ENCODE data around the gene KCNN1. TPM values are rescaled to one million over a fixed set of nuclear protein-coding genes. Genes with fewer than 3 reads are reported as not detected.

The KCNN1 gene
- polyA plus RNA-seq, 1 donor from 2014 or later = 9.9 TPM

DNA sequence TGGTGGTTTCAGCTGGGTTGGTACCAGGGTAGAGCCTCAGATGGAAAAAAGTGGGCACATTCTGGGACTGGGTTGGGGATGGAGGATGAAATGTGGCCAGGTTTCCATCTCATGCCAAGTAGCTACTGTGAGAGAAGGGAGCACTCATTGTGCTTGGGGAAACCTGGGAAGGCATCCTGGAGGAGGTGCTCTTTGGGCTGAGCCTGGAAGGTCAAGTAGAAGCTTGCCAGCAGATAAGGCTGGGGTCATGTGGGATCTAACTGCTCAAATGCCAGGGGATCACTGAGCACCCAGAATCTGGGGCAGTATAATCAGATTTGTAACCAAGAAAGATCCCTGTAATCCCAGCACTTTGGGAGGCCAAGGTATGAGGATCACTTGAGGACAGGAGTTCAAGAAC is 9.0 kb upstream of the KCNN1 start:
- Histone ChIP-seq H3K27ac (ENCODE audit: low read length) (no peak overlapping the region), H3F3A (ENCODE audit: insufficient read depth, low read length, poor library complexity, severe bottlenecking) (no peaks in the 10 kb centered on the region), H2AFZ (ENCODE audit: low read depth, low read length) (no peak overlapping the region), H3K36me3 (ENCODE audit: insufficient read depth, low read length) (no peaks in the 10 kb centered on the region), H3K9me2 (ENCODE audit: insufficient read depth, low read length) (no peaks in the 10 kb centered on the region), H3K9me3 (ENCODE audit: low read length) (no peaks in the 10 kb centered on the region), H3K27me3 (ENCODE audit: insufficient read depth, low read depth, low read length) (no peaks in the 10 kb centered on the region), H3K9ac (ENCODE audit: low read length) (no peak overlapping the region), H3K4me3 (ENCODE audit: low read length) (no peak overlapping the region), H3K4me2 (ENCODE audit: low read length) (no peak overlapping the region), H3K79me2 (replicated peaks; ENCODE audit: insufficient read depth, low read length) (peaks cover 16% of the 10 kb centered on the region), H4K20me1 (ENCODE audit: insufficient read depth) (no peaks in the 10 kb centered on the region)
- TF ChIP-seq RAD21 (conservative IDR thresholded peaks at IDR 0.05) (no peak), MXI1 (conservative IDR thresholded peaks at IDR 0.05; ENCODE audit: poor library complexity, severe bottlenecking) (no peak), EP300 (conservative IDR thresholded peaks at IDR 0.05; ENCODE audit: poor library complexity, severe bottlenecking) (no peak), SMC3 (conservative IDR thresholded peaks at IDR 0.05; ENCODE audit: poor library complexity) (no peak), EZH2 (IDR thresholded peaks at IDR 0.05; ENCODE audit: borderline replicate concordance, insufficient read depth, low read length, poor library complexity, severe bottlenecking) (no peak), TAF1 (IDR thresholded peaks at IDR 0.05; ENCODE audit: low read depth) (no peak), POLR2AphosphoS5 (IDR thresholded peaks at IDR 0.05) (no peak)
- TF ChIP-seq, protein P1, sequence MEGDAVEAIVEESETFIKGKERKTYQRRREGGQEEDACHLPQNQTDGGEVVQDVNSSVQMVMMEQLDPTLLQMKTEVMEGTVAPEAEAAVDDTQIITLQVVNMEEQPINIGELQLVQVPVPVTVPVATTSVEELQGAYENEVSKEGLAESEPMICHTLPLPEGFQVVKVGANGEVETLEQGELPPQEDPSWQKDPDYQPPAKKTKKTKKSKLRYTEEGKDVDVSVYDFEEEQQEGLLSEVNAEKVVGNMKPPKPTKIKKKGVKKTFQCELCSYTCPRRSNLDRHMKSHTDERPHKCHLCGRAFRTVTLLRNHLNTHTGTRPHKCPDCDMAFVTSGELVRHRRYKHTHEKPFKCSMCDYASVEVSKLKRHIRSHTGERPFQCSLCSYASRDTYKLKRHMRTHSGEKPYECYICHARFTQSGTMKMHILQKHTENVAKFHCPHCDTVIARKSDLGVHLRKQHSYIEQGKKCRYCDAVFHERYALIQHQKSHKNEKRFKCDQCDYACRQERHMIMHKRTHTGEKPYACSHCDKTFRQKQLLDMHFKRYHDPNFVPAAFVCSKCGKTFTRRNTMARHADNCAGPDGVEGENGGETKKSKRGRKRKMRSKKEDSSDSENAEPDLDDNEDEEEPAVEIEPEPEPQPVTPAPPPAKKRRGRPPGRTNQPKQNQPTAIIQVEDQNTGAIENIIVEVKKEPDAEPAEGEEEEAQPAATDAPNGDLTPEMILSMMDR (IDR thresholded peaks at IDR 0.05; ENCODE audit: poor library complexity, severe bottlenecking) = no peak
- TF ChIP-seq, protein P2, sequence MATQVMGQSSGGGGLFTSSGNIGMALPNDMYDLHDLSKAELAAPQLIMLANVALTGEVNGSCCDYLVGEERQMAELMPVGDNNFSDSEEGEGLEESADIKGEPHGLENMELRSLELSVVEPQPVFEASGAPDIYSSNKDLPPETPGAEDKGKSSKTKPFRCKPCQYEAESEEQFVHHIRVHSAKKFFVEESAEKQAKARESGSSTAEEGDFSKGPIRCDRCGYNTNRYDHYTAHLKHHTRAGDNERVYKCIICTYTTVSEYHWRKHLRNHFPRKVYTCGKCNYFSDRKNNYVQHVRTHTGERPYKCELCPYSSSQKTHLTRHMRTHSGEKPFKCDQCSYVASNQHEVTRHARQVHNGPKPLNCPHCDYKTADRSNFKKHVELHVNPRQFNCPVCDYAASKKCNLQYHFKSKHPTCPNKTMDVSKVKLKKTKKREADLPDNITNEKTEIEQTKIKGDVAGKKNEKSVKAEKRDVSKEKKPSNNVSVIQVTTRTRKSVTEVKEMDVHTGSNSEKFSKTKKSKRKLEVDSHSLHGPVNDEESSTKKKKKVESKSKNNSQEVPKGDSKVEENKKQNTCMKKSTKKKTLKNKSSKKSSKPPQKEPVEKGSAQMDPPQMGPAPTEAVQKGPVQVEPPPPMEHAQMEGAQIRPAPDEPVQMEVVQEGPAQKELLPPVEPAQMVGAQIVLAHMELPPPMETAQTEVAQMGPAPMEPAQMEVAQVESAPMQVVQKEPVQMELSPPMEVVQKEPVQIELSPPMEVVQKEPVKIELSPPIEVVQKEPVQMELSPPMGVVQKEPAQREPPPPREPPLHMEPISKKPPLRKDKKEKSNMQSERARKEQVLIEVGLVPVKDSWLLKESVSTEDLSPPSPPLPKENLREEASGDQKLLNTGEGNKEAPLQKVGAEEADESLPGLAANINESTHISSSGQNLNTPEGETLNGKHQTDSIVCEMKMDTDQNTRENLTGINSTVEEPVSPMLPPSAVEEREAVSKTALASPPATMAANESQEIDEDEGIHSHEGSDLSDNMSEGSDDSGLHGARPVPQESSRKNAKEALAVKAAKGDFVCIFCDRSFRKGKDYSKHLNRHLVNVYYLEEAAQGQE (IDR thresholded peaks at IDR 0.05; ENCODE audit: borderline replicate concordance) = no peak

DNA sequence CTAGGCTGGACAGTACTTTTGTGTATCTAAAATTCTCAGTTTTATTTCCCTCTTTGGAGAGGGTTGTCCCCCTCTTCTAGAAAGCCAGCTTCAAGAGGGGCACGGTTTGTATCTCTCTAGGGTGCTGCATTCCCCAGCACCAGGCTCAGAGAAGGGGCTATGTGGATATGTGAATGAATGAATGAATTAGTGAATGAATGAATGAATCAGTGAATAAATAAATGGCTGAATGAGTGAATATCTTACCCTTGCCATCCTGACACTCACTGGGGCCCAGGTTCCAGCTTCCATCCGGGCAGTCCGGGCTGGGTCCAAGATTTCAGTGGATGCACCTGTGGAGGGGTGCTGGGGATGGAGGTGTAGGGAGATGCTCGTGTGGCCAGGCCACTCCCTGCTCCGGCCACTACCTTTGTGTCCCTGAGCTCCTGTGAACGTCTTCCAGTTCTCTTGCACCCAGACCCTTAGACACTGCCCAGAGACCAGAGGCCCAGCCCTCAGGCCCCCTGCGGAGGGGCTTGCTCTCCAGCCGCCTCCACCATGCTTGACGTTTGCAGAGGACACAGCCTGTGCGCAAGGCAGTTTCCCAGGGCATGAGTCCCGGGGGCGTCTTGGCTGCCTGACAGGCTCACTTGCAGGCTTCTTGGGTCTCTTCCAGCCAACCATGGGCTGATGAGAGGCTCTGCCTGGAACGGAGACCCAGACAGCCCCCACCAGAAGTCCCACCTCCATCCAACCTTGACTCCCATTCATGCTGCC is 2.8 kb upstream of the KCNN1 start:
- no peaks in the 10 kb centered on the region for H4K20me1 ChIP-seq (ENCODE audit: insufficient read depth)

More for the DNA sequence above, 2.8 kb upstream of the KCNN1 start:
- Histone ChIP-seq H3K9ac (ENCODE audit: low read length) (no peak overlapping the region), H3F3A (ENCODE audit: insufficient read depth, low read length, poor library complexity, severe bottlenecking) (no peaks in the 10 kb centered on the region), H3K4me3 (ENCODE audit: low read length) (no peak overlapping the region), H3K27me3 (ENCODE audit: insufficient read depth, low read depth, low read length) (no peaks in the 10 kb centered on the region), H3K9me3 (ENCODE audit: low read length) (no peaks in the 10 kb centered on the region), H3K27ac (ENCODE audit: low read length) (no peak overlapping the region), H3K9me2 (ENCODE audit: insufficient read depth, low read length) (no peaks in the 10 kb centered on the region), H3K36me3 (ENCODE audit: insufficient read depth, low read length) (no peaks in the 10 kb centered on the region), H2AFZ (ENCODE audit: low read depth, low read length) (no peak overlapping the region), H3K79me2 (replicated peaks; ENCODE audit: insufficient read depth, low read length) (no peaks in the 10 kb centered on the region), H3K4me2 (ENCODE audit: low read length) (no peak overlapping the region)
- TF ChIP-seq, protein P2 (IDR thresholded peaks at IDR 0.05; ENCODE audit: borderline replicate concordance) = no peak
- no peak for TF ChIP-seq SMC3 (conservative IDR thresholded peaks at IDR 0.05; ENCODE audit: poor library complexity)
- no peak for TF ChIP-seq RAD21 (conservative IDR thresholded peaks at IDR 0.05)
- no peak for TF ChIP-seq TAF1 (IDR thresholded peaks at IDR 0.05; ENCODE audit: low read depth)
- no peak for TF ChIP-seq EZH2 (IDR thresholded peaks at IDR 0.05; ENCODE audit: borderline replicate concordance, insufficient read depth, low read length, poor library complexity, severe bottlenecking)
- TF ChIP-seq MXI1 (conservative IDR thresholded peaks at IDR 0.05; ENCODE audit: poor library complexity, severe bottlenecking) = no peak
- TF ChIP-seq, protein P1 (IDR thresholded peaks at IDR 0.05; ENCODE audit: poor library complexity, severe bottlenecking) = no peak
- TF ChIP-seq EP300 (conservative IDR thresholded peaks at IDR 0.05; ENCODE audit: poor library complexity, severe bottlenecking) = no peak
- TF ChIP-seq POLR2AphosphoS5 (IDR thresholded peaks at IDR 0.05) = no peak

All from neural cell (in vitro differentiated cells).